H1 (cell line): ENCODE data around the gene KIF1B. TPM values are rescaled to one million over a fixed set of nuclear protein-coding genes. Genes with fewer than 3 reads are reported as not detected.
"Not testable (repeated sequence)": the region's sequence is repeated elsewhere in the genome, so short reads cannot be mapped to it uniquely, and the experiment has no call there.

Source experiments
- CTCF ChIA-PET: fragments of 300-600 bp; sonication (Branson Sonifier 250); formaldehyde crosslinking; loops from one replicate; lab custom pipeline; 2021; ENCODE audit not compliant: partially characterized antibody; lab: Charles Lee
- POLR2A ChIA-PET: fragments of 300-600 bp; sonication (Branson Sonifier 250); formaldehyde crosslinking; loops from one replicate; lab custom pipeline; 2021; ENCODE audit warnings: inconsistent platforms; ENCODE audit not compliant: partially characterized antibody; lab: Charles Lee
- DNase-seq, 2 experiments: peaks; one replicate each; pipeline versions ENCODE4 v3.0.0 to v3.0.0-alpha.2; 2010 to 2022; ENCODE audit warnings: low spot score in 2 of 2, low read depth in 1 of 2, mixed read lengths in 1 of 2
- FAIRE-seq: peaks from 2 replicates; lab custom pipeline; 2011; peaks lifted over from hg19 to GRCh38; lab: Jason Lieb, UNC
- H2AFZ ChIP-seq: 2 replicates; pipeline ENCODE4 v1.8.1; 2012; ENCODE audit warnings: low read length, inconsistent platforms
- H2AK5ac ChIP-seq: 2 replicates; pipeline ENCODE4 v1.6.1; 2013; ENCODE audit warnings: low read depth, low read length
- H2BK120ac ChIP-seq: replicated peaks from 2 replicates; pipeline ENCODE3; 2013; ENCODE audit warnings: low read depth, low read length, inconsistent platforms
- H2BK12ac ChIP-seq: 2 replicates; pipeline ENCODE4 v1.6.1; 2013; ENCODE audit warnings: low read depth, low read length
- H2BK15ac ChIP-seq: 2 replicates; pipeline ENCODE4 v1.6.1; 2013; ENCODE audit warnings: low read length
- H2BK20ac ChIP-seq: 2 replicates; pipeline ENCODE4 v1.6.1; 2013; ENCODE audit warnings: low read length
- H2BK5ac ChIP-seq: 2 replicates; pipeline ENCODE4 v1.6.1; 2013; ENCODE audit warnings: low read depth, low read length
- H3K14ac ChIP-seq: 2 replicates; pipeline ENCODE4 v1.6.1; 2013; ENCODE audit warnings: inconsistent platforms; ENCODE audit not compliant: insufficient read length
- H3K18ac ChIP-seq: 2 replicates; pipeline ENCODE4 v1.6.1; 2013; ENCODE audit warnings: low read length; ENCODE audit errors: extremely low read depth
- H3K23ac ChIP-seq: 2 replicates; pipeline ENCODE4 v1.6.1; 2013; ENCODE audit warnings: inconsistent platforms; ENCODE audit not compliant: insufficient read length
- H3K23me2 ChIP-seq: 2 replicates; pipeline ENCODE4 v1.6.1; 2013; ENCODE audit warnings: low read depth, low read length
- H3K27ac ChIP-seq: 2 replicates; pipeline ENCODE4 v1.6.1; 2011; ENCODE audit warnings: low read depth, low read length, inconsistent platforms
- H3K27me3 ChIP-seq, 4 experiments: replicated peaks in 1 of 4; 1 replicate in 1 of 4; 2 replicates in 3 of 4; pipeline versions ENCODE4 v1.6.1 to v1.8.1; 2011 to 2013; ENCODE audit warnings: low read length in 3 of 4, mild to moderate bottlenecking in 3 of 4, inconsistent platforms in 2 of 4, mixed read lengths in 2 of 4, moderate library complexity in 1 of 4; ENCODE audit not compliant: control insufficient read depth in 3 of 4, insufficient read depth in 3 of 4; ENCODE audit errors: extremely low read depth in 1 of 4
- H3K36me3 ChIP-seq, 4 experiments: 2 replicates each; pipeline versions ENCODE4 v1.6.1 to v1.8.1; 2011 to 2013; ENCODE audit warnings: mild to moderate bottlenecking in 4 of 4, low read length in 3 of 4, moderate library complexity in 2 of 4, control low read depth in 1 of 4, inconsistent platforms in 1 of 4; ENCODE audit not compliant: insufficient read depth in 4 of 4, control insufficient read depth in 2 of 4
- H3K4ac ChIP-seq: replicated peaks from 2 replicates; pipeline ENCODE3; 2013; ENCODE audit warnings: low read length, low read depth, mixed read lengths, inconsistent platforms; ENCODE audit not compliant: insufficient read length
- H3K4me1 ChIP-seq, 4 experiments: replicated peaks in 1 of 4; 1 replicate in 1 of 4; 2 replicates in 3 of 4; pipeline versions ENCODE4 v1.6.1 to v1.8.1; 2011 to 2013; ENCODE audit warnings: low read length in 3 of 4, inconsistent platforms in 2 of 4, mixed read lengths in 1 of 4; ENCODE audit not compliant: insufficient read depth in 4 of 4, control insufficient read depth in 3 of 4
- H3K4me2 ChIP-seq, 2 experiments: 2 replicates each; pipeline versions ENCODE4 v1.6.1 to v1.8.1; 2011 to 2013; ENCODE audit warnings: low read depth in 2 of 2, low read length in 2 of 2, control low read depth in 1 of 2, inconsistent platforms in 1 of 2, mild to moderate bottlenecking in 1 of 2; ENCODE audit not compliant: insufficient read depth in 1 of 2
- H3K4me3 ChIP-seq, 4 experiments: fragments of 200-600, 300-600 bp in 1 of 4; sonication (generic), shearing (Covaris generic), sonication (Bioruptor Twin) in 1 of 4; 2 replicates each; pipeline versions ENCODE4 v1.5.1 to v1.8.1; 2011 to 2016; ENCODE audit warnings: low read length in 4 of 4, low read depth in 3 of 4, control low read depth in 2 of 4, inconsistent platforms in 2 of 4, mild to moderate bottlenecking in 2 of 4, mixed read lengths in 1 of 4, moderate library complexity in 1 of 4; ENCODE audit not compliant: insufficient read depth in 2 of 4; ENCODE audit errors: extremely low read depth in 1 of 4
- H3K56ac ChIP-seq: replicated peaks from 2 replicates; pipeline ENCODE3; 2013; ENCODE audit warnings: low read depth, mild to moderate bottlenecking, mixed read lengths, low read length, inconsistent platforms; ENCODE audit not compliant: insufficient read length
- H3K79me1 ChIP-seq: 2 replicates; pipeline ENCODE4 v1.6.1; 2013; ENCODE audit warnings: low read depth, low read length, control low read depth
- H3K79me2 ChIP-seq, 2 experiments: 2 replicates each; pipeline versions ENCODE4 v1.6.1 to v1.8.1; 2012 to 2013; ENCODE audit warnings: low read length in 2 of 2, mild to moderate bottlenecking in 2 of 2, inconsistent platforms in 1 of 2; ENCODE audit not compliant: insufficient read depth in 2 of 2, control insufficient read depth in 1 of 2
- H3K9ac ChIP-seq, 4 experiments: replicated peaks in 1 of 4; 1 replicate in 1 of 4; 2 replicates in 3 of 4; pipeline versions ENCODE4 v1.6.1 to v1.8.1; 2011 to 2013; ENCODE audit warnings: low read depth in 3 of 4, low read length in 3 of 4, control low read depth in 2 of 4, mild to moderate bottlenecking in 2 of 4, moderate library complexity in 2 of 4, inconsistent platforms in 1 of 4; ENCODE audit errors: extremely low read depth in 1 of 4
- H3K9me3 ChIP-seq, 2 experiments: 2 replicates each; pipeline versions ENCODE4 v1.6.1 to v1.8.1; 2012 to 2013; ENCODE audit warnings: mild to moderate bottlenecking in 2 of 2, moderate library complexity in 2 of 2, control low read depth in 1 of 2, inconsistent platforms in 1 of 2, low read depth in 1 of 2, low read length in 1 of 2, mixed read lengths in 1 of 2; ENCODE audit not compliant: insufficient read depth in 2 of 2
- H4K20me1 ChIP-seq, 2 experiments: replicated peaks in 1 of 2; 2 replicates each; pipeline versions ENCODE3 to v1.8.1; 2011 to 2013; ENCODE audit warnings: inconsistent platforms in 2 of 2, low read length in 2 of 2, mild to moderate bottlenecking in 1 of 2; ENCODE audit not compliant: insufficient read depth in 2 of 2, control insufficient read depth in 1 of 2
- H4K5ac ChIP-seq: 2 replicates; pipeline ENCODE4 v1.6.1; 2013; ENCODE audit warnings: low read length, low read depth, mixed read lengths, inconsistent platforms; ENCODE audit not compliant: insufficient read length
- H4K8ac ChIP-seq: 2 replicates; pipeline ENCODE4 v1.8.0; 2013; ENCODE audit warnings: mild to moderate bottlenecking, moderate library complexity, low read length, inconsistent platforms; ENCODE audit not compliant: insufficient read depth; ENCODE audit errors: extremely low read depth
- H4K91ac ChIP-seq: replicated peaks from 2 replicates; pipeline ENCODE3; 2013; ENCODE audit warnings: low read length, mixed read lengths, inconsistent platforms; ENCODE audit not compliant: insufficient read length
- WGBS, 2 experiments: shearing (Covaris generic) in 1 of 2; methylation state at CpG; one replicate each; pipeline versions ENCODE4 v1.1.6 to v1.1.7; 2013 to 2015; ENCODE audit warnings: low lambda C conversion rate in 2 of 2, mixed read lengths in 2 of 2, inconsistent platforms in 1 of 2, low coverage in 1 of 2, missing lambda C conversion rate in 1 of 2; ENCODE audit not compliant: insufficient replicate concordance in 2 of 2, insufficient coverage in 1 of 2, insufficient read length in 1 of 2; ENCODE audit errors: extremely low coverage in 1 of 2, missing lambda C conversion rate in 1 of 2; 5-methylcytosine and 5-hydroxymethylcytosine counted together
- polyA plus RNA-seq, 7 experiments: library from polyadenylated mRNA; depleted of rRNA in 3 of 7; stranded (reverse) in 5 of 7; unstranded in 2 of 7; fragments of >200 nt in 5 of 7; fragments of 200-250 nt in 2 of 7; gene quantifications; 1 replicate in 5 of 7; 2 replicates in 1 of 7; 4 replicates in 1 of 7; pipeline versions ENCODE4 v1.2.1 to v1.2.3, GENCODE V29; 2011 to 2013; ENCODE audit warnings: missing spikeins in 2 of 7, mixed read lengths in 2 of 7
- total RNA-seq: library from RNA; stranded (reverse); fragmentation: NEBNext Ultra II Directional; extraction: Animal tissue kit (Norgen Biotek cat#: 25700); gene quantifications from 2 replicates; pipeline ENCODE4 v1.2.1, GENCODE V29; 2021

KIF1B gene
- total and polyA plus RNA-seq, 2 of the 8 experiments (the other 6 are each of a cell fraction or from before 2014, with no cell fraction given) = 39.1 to 74.2 TPM

DNA sequence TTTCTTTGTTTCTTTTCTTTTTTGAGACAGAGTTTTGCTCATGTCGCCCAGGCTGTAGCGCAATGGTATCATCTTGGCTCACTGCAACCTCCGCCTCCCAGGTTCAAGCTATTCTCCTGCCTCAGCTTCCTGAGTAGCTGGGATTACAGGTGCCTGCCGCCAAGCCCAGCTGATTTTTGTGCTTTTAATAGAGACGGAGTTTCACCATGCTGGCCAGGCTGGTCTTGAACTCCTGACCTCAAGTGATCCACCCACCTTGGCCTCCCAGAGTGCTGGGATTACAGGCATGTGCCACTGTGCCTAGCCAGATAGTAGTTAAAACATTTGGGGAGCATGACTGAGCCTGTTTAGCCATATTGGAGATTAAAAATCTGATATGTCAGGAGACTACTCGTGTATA is 10.3 kb downstream of the KIF1B start:
- ChIA-PET POLR2A (interaction anchor here (2.0 kb wide), 1 partner anchor 11 kb away, joined by 6 read pairs; the partner anchor contains the start of gene KIF1B), CTCF (interaction anchor here (0.7 to 1.2 kb wide), 2 partner anchors 9 to 606 kb away, joined by 3 read pairs; no protein-coding TSS in a partner anchor)
- not testable (repeated sequence) for H4K91ac ChIP-seq, H3K27me3 ChIP-seq, H3K36me3 ChIP-seq, H2BK120ac ChIP-seq, H4K8ac ChIP-seq, H2AFZ ChIP-seq, DNase-seq, H2BK15ac ChIP-seq, H3K56ac ChIP-seq, H3K14ac ChIP-seq, H4K20me1 ChIP-seq, H2BK20ac ChIP-seq, H3K9ac ChIP-seq, H3K23me2 ChIP-seq, H4K5ac ChIP-seq, H3K23ac ChIP-seq, H3K4me1 ChIP-seq, FAIRE-seq, H3K18ac ChIP-seq, H3K27ac ChIP-seq, H3K4me2 ChIP-seq, H2BK12ac ChIP-seq, H2BK5ac ChIP-seq, H3K4ac ChIP-seq, H2AK5ac ChIP-seq, H3K4me3 ChIP-seq
- H3K9me3 ChIP-seq = peaks cover 9 to 11% of the 10 kb centered on the region in 2 experiments
- H3K79me1 ChIP-seq = peaks cover 15% of the 10 kb centered on the region
- 94% methylated on average over 6 of the region's 6 CpGs; no CpG with 5 or more reads in 1 of the 2 experiments for whole genome bisulfite sequencing, 2 experiments
- H3K79me2 ChIP-seq = peaks cover 19 to 96% of the 10 kb centered on the region in 2 experiments
